HUES64 (cell line): ENCODE data around the gene DNAJC12. TPM values are rescaled to one million over a fixed set of nuclear protein-coding genes. Genes with fewer than 3 reads are reported as not detected.
A peak's percentile ranks its signal among the peaks of the same experiment; 100 is the strongest.
"Not testable (repeated sequence)": the region's sequence is repeated elsewhere in the genome, so short reads cannot be mapped to it uniquely, and the experiment has no call there.

Source experiments
- H3K27ac ChIP-seq: 2 replicates; pipeline ENCODE4 v1.7.0; 2013; ENCODE audit warnings: low read depth, low read length, inconsistent platforms
- H3K27me3 ChIP-seq: 2 replicates; pipeline ENCODE4 v1.6.1; 2013; ENCODE audit warnings: mild to moderate bottlenecking, low read length; ENCODE audit not compliant: insufficient read depth
- H3K36me3 ChIP-seq: 2 replicates; pipeline ENCODE4 v1.6.1; 2013; ENCODE audit warnings: mild to moderate bottlenecking, low read length; ENCODE audit not compliant: insufficient read depth
- H3K4me1 ChIP-seq: 2 replicates; pipeline ENCODE4 v1.6.1; 2013; ENCODE audit warnings: mild to moderate bottlenecking, low read length, moderate library complexity; ENCODE audit not compliant: insufficient read depth
- H3K4me3 ChIP-seq: 2 replicates; pipeline ENCODE4 v1.5.1; 2013; ENCODE audit warnings: mild to moderate bottlenecking, low read length, moderate library complexity
- H3K9ac ChIP-seq: 2 replicates; pipeline ENCODE4 v1.6.1; 2013; ENCODE audit warnings: mild to moderate bottlenecking, low read depth, low read length
- H3K9me3 ChIP-seq: 2 replicates; pipeline ENCODE4 v1.6.1; 2013; ENCODE audit warnings: low read depth, low read length; ENCODE audit not compliant: insufficient read depth
- WGBS: fragments of 150-250, 120-280 bp; methylation state at CpG from one replicate; pipeline ENCODE4 v1.1.7; 2013; ENCODE audit warnings: missing lambda C conversion rate; 5-methylcytosine and 5-hydroxymethylcytosine counted together
- polyA plus RNA-seq, 2 experiments: library from polyadenylated mRNA; stranded (reverse); fragments of 50-300 nt; gene quantifications; one replicate each; pipeline ENCODE4 v1.2.3, GENCODE V29; 2013

The DNAJC12 gene
- 1.2 TPM for polyA plus RNA-seq (2013, experiment 1 of 2)
- 2.7 TPM for polyA plus RNA-seq (2013, experiment 2 of 2)

DNA sequence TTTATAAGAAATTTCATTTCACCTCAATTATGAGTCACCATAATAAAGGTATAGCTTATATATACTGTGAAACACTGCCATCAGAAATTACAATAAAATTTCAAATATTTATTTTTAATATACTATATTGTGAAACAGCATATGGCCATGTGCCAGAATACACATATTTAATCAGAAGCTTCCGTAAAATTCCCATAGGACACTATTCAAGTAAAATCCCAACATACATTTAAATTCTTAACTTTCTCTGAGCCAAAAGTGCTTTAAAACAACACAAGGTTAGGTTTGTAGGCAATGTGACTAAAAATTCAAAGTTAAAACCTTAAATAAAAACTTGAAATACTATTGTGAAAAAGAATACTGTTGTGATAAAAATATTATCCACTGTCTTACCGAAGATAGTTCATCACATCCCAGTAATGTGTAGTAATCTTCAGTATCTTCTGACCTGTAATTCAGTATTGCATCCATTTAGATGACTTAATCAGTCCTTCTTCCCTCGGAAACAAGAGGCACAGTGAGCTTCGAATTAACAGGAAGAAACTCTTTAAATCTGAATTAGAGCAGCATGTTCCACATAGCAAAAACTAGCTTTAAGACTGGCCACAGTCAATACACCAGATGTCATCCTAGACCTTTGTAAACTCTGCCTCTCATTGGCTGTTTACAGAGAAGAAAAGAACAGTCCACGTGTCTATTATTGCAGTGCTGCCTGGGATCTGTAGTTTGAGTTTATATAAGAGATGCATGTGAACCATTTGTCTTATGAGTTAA lies at the start of gene DNAJC12:
Gene DNAJC12 (minus strand): TSS at position 648 of the 774 bp plus-strand sequence. CDS start 177 bp downstream, at position 471.
- H3K27ac ChIP-seq, result no peak within 1 kb of the TSS
- H3K4me3 ChIP-seq, result peak within 1 kb of the TSS; percentile 8; the same call in 1 of the 2 replicates
- H3K9me3 ChIP-seq, result peaks cover 7% of the 10 kb centered on the region; the same call in 1 of the 2 replicates
- peaks cover 4% of the 10 kb centered on the region; the same call in 1 of the 2 replicates for H3K4me1 ChIP-seq
- H3K9ac ChIP-seq, result no peak within 1 kb of the TSS
- H3K27me3 ChIP-seq, result no peaks in the 10 kb centered on the region
- H3K36me3 ChIP-seq, result no peaks in the 10 kb centered on the region
- 73% methylated on average over 5 of the region's 5 CpGs for WGBS

DNA sequence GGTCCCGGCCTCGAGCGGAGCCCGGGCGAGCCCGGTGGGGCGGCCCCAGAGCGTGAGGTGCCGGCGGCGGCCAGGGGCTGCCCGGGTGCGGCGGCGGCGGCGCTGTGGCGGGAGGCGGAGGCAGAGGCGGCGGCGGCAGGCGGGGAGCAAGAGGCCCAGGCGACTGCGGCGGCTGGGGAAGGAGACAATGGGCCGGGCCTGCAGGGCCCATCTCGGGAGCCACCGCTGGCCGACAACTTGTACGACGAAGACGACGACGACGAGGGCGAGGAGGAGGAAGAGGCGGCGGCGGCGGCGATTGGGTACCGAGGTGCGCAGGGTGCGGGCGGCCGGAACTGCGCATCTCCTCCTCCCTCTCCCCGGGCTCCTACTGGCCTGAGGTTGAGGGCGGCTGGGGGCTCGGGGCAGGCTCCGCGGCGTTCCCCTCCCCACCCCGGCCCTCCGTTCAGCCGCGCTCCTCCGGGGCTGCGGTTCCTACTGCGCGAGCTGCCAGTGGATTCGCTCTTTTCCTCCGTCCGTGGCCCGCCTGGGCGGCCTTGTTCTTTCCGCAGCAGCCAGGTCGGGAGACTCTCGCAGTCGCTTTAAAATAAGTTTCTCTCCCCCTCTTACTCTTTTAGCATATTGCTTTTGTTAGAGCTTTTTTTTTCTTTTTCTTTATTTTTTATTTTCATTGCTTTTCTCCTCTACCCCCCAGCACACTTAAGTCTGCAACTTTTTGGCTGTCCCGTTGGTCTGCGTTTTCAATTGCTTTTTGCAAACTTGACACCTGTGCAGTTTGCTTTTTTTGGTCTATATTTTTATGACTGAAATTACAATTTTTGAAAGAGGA lies 47.1 kb upstream of the DNAJC12 start:
- H3K27me3 ChIP-seq, result no peaks in the 10 kb centered on the region
- no peaks in the 10 kb centered on the region; the same call in 1 of the 2 replicates for H3K4me1 ChIP-seq
- H3K27ac ChIP-seq, result peak overlapping the region; percentile 82
- under 1% methylated on average over 73 of the region's 73 CpGs for WGBS
- peak overlapping the region; percentile 98 for H3K4me3 ChIP-seq
- peak overlapping the region; percentile 95 for H3K9ac ChIP-seq
- H3K9me3 ChIP-seq, result no peaks in the 10 kb centered on the region
- peaks cover 39% of the 10 kb centered on the region for H3K36me3 ChIP-seq

DNA sequence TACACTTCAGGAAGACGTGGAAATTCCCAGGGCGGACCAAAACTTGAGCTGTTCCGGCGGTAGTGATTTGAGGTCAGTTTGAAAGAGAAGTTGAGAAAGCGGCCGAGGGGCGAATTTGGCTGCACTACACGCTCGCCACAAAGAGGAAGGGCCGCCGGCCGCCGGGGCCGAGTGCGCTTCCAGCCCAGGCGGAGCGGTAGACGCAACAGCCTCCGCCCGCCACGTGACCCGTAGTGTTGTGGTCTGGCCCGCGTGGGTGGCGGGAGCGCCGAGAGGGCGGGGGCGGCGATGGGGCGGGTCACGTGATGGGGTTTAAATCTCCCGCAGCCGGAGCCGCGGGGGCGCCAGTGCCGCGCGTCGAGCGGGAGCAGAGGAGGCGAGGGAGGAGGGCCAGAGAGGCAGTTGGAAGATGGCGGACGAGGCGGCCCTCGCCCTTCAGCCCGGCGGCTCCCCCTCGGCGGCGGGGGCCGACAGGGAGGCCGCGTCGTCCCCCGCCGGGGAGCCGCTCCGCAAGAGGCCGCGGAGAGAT lies 46.4 kb upstream of the DNAJC12 start, which contains the start of gene SIRT1:
Gene SIRT1 (plus strand): TSS at position 344 of the 529 bp plus-strand sequence. CDS start 66 bp downstream, at position 410.
- Histone ChIP-seq H3K9me3 (no peaks in the 10 kb centered on the region), H3K36me3 (peaks cover 32% of the 10 kb centered on the region), H3K4me3 (peak within 1 kb of the TSS; percentile 98), H3K27ac (peak within 1 kb of the TSS; percentile 87), H3K27me3 (no peaks in the 10 kb centered on the region), H3K9ac (peak within 1 kb of the TSS; percentile 95), H3K4me1 (no peaks in the 10 kb centered on the region; the same call in 1 of the 2 replicates)
- under 1% methylated on average over 62 of the region's 62 CpGs for WGBS

DNA sequence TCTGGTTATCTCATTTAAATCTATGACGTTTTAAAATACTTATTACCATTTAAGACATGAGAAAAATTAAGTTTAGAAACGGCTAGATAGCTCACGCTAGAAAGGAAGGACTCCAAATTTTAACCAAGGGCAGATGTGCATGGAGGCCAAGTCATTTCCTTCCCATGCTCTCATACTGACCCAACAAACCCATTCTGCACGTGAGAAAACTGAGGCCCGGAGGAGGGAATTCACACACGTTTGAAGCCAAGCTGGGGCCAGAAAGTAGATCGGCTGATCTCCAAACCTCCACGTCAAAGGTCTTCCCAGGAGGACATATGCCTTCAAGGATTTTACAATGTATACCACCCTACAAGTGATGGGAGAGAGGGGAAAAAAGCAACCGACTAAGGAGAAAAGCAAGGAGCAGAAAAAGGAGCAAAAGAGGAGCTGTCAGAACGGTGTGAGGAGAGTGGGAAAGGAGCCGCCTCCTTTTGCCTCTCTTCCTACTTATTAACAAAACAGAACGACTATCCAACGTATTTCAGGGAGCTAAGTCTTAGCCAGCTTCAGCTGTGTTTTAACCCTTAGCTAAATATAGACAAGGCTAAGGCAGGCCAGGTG lies 45.8 kb upstream of the DNAJC12 start:
- H3K36me3 ChIP-seq, result peaks cover 27% of the 10 kb centered on the region
- H3K9ac ChIP-seq, result peak overlapping the region; percentile 74
- 54% methylated on average over 11 of the region's 13 CpGs for WGBS
- H3K27ac ChIP-seq, result peak overlapping the region; percentile 87; the same call in 1 of the 2 replicates
- no peaks in the 10 kb centered on the region for H3K27me3 ChIP-seq
- H3K9me3 ChIP-seq, result no peaks in the 10 kb centered on the region
- H3K4me3 ChIP-seq, result peak overlapping the region; percentile 98
- no peaks in the 10 kb centered on the region; the same call in 1 of the 2 replicates for H3K4me1 ChIP-seq

DNA sequence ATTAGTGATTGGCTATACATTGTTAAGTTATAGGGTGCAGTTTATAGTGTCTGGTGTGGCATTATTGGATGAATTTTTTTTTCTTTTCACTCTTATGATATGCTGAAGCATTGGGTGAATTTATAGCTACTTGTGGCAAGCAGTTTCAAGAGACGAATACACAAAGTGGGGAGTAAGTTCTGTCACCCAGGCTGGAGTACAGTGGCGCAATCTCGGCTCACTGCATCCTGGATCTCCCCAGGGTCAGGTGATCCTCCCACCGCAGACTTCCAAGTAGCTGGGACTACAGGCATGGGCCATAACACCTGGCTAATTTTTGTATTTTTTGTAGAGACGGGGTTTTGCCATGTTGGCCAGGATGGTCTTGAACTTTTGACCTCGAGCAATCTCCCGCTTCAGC lies 40.1 kb upstream of the DNAJC12 start:
- no peaks in the 10 kb centered on the region for H3K36me3 ChIP-seq
- H3K9me3 ChIP-seq, result no peaks in the 10 kb centered on the region
- H3K27ac ChIP-seq, result no peak overlapping the region
- no peak overlapping the region for H3K9ac ChIP-seq
- H3K4me1 ChIP-seq, result no peaks in the 10 kb centered on the region
- 92% methylated on average over 7 of the region's 7 CpGs for WGBS
- H3K4me3 ChIP-seq, result no peak overlapping the region
- H3K27me3 ChIP-seq, result no peaks in the 10 kb centered on the region

DNA sequence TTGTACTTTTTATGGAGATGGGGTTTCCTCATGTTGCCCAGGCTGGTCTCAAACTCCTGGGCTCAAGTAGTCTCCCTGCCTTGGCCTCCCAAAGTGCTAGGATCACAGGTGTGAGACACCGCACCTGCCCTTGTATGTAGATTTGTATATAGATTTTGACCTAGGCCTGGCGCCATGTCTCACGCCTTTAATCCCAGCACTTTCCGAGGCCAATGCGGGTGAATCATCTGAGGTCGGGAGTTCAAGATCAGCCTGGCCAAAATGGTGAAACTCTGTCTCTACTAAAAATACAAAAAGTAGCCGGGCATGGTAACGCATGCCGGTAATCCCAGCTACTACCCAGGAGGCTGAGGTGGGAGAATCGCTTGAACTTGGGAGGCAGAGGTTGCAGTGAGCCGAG lies 39.4 kb upstream of the DNAJC12 start:
- not testable (repeated sequence) for H3K36me3 ChIP-seq, H3K27ac ChIP-seq, H3K27me3 ChIP-seq, H3K4me3 ChIP-seq, H3K4me1 ChIP-seq, H3K9ac ChIP-seq, H3K9me3 ChIP-seq
- WGBS, result 96% methylated on average over 11 of the region's 11 CpGs

DNA sequence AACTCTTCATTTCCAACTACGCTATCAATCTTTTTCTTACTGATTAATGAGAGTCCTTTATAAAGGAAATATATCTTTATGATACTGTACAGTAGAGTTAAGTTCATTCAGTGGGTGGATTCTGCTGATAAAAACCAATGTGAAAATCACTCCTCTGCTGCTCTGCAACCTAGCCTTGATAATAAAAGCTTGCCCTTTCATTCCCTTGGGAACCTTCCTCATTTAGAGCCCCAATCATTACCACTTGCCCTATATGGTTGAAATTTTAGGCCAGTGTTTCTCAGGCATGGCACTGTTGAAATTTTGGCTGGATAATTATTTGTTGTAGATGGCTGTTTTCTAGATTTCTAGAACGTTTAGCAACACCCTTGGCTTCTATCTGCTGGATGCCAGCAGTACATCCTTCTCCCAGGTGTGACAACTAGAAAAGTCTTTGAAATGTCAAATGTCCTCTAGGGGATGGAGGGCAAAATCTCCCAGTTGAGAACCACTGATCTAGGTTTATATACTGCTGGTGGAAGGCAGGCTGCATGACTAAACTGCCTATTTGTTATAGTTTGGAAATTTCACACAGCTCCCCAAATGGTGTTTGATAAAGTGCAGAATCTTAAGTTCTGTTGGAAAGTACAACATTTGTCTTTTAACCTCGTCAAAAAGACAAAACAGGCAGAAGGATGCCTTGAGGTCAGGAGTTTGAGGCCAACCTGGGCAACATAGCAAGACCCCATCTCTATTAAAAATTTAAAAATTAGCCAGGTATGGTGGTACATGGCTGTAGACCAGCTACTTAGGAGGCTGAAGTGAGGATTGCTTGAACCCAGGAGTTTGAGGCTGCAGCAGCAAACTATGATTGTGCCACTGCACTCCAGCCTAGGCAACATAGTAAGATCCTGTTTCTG lies 37.6 kb upstream of the DNAJC12 start:
- Histone ChIP-seq H3K36me3 (no peaks in the 10 kb centered on the region), H3K4me3 (no peak overlapping the region), H3K27ac (no peak overlapping the region), H3K9me3 (no peaks in the 10 kb centered on the region), H3K9ac (no peak overlapping the region), H3K27me3 (no peaks in the 10 kb centered on the region), H3K4me1 (no peaks in the 10 kb centered on the region)
- WGBS, result 85% methylated on average over 2 of the region's 3 CpGs

DNA sequence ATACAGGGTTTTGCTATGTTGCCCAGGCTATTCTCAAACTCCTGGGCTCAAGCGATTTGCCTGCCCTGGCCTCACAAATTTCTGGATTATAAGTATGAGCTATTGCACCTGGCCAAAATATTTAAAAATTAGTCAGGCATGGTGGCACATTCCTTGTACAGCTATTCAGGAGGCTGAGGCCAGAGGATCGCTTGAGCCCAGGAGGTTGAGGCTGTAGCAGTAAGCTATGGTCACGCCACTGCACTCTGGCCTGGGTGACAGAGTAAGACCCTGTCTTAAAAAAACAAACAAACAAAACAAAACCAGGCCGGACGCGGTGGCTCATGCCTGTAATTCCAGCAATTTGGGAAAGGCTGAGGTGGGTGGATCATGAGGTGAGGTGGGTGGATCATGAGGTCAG lies 32.0 kb upstream of the DNAJC12 start:
- Histone ChIP-seq H3K9me3 (no peaks in the 10 kb centered on the region), H3K27me3 (no peaks in the 10 kb centered on the region), H3K27ac (no peak overlapping the region), H3K36me3 (no peaks in the 10 kb centered on the region), H3K9ac (no peak overlapping the region), H3K4me3 (no peak overlapping the region), H3K4me1 (no peaks in the 10 kb centered on the region)
- WGBS, result 96% methylated on average over 6 of the region's 6 CpGs

DNA sequence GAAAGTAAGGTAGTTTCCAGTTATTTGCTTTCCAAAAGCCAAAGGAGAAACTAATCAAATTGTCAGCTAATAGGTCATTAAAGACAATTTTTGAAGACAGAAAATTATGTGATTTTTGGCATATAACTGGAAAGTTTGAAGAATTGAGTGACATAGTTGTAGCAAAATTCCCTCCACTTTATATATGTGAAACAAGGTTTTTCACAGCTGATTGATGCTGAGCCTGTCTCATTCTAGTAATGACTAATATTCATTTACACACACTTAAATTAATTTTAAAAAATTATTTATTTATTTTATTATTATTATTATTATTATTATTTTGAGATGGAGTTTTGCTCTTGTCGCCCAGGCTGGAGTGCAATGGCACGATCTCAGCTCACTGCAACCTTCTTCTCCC lies 30.1 kb upstream of the DNAJC12 start:
- H3K36me3 ChIP-seq, result no peaks in the 10 kb centered on the region
- no peaks in the 10 kb centered on the region for H3K9me3 ChIP-seq

More for the DNA sequence above, 30.1 kb upstream of the DNAJC12 start:
- Histone ChIP-seq H3K9ac (no peak overlapping the region), H3K4me3 (no peak overlapping the region), H3K27me3 (no peaks in the 10 kb centered on the region), H3K4me1 (peaks cover 3% of the 10 kb centered on the region), H3K27ac (no peak overlapping the region)
- WGBS, result 89% methylated on average over 2 of the region's 2 CpGs
